Stimulated activated CD8-positive, alpha-beta memory T cell treated with anti-CD3 and anti-CD28 coated beads, Interleukin-7, amount 100 ng/mL, for 4 hours (primary cell): Measurements from ENCODE around the gene MYO5B.
"Not testable (repeated sequence)": the region's sequence is repeated elsewhere in the genome, so short reads cannot be mapped to it uniquely, and the experiment has no call there.

Experiments
- DNase-seq, 2 donors: peaks; one replicate each; pipeline ENCODE4 v3.0.0-alpha.2; 2020; ENCODE audit warnings: low read depth in 2 of 2

MYO5B gene

GRCh38 chr18:49835405-49835804 is 359.5 kb downstream of the MYO5B start:
- DNase-seq: no peak

GRCh38 chr18:49834258-49834657 is 360.7 kb downstream of the MYO5B start:
- DNase-seq: no peak

DNA sequence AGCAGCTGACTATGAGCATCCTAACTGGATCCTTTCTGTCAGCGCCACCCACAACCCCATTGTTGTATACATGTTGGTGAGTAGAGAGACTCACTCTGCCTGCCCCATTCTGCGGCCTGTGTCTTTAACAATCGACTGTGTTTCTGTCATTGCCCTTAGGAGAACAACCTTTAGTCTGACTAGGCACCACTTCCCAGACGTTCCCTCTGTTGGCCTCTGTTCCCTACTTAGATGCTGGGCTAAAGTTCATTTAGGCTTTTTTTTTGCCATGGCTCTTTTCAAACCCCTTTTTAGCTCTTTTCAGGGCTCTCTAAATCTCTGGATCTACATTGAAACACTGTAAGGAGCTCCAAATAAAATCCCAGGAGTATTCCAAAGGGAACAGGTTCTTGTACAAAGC is 361.1 kb downstream of the MYO5B start:
- no peak for DNase-seq

GRCh38 chr18:49832221-49832647 is 362.7 kb downstream of the MYO5B start:
- no peak for DNase-seq

- no peak for DNase-seq
These were observed 367.0 kb downstream of the MYO5B start for GRCh38 chr18:49827996-49828395.

GRCh38 chr18:49819823-49820671 is 374.9 kb downstream of the MYO5B start:
- DNase-seq: peak; percentile 9 to 17

DNA sequence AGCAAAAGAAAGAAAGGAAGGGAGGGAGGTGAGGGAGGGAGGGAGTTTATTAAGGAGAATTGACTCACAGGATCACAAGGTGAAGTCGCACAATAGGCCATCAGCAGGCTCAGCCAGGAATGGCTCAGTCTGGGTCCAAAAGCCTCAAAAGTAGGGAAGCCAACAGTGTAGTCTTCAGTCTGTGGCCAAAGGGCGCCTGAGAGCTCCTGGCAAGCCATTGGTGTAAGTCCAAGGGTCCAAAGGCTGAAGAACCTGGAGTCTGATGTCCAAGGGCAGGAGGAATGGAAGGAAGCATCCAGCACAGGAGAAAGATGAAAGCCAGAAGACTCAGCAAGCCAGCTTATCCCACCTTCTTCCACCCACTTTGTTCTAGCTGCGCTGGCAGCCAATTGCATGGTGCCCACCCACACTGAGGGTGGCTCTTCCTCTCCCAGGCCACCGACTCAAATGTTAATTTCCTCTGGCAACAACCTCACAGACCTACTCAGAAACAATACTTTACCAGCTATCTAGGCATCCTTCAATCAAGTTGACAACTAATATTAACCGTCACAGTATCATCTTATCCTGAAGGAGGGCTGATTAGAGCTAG is 375.8 kb downstream of the MYO5B start:
- DNase-seq: no peak

GRCh38 chr18:49817947-49818346 is 377.0 kb downstream of the MYO5B start:
- no peak for DNase-seq

- DNase-seq: no peak
These were observed 379.0 kb downstream of the MYO5B start for GRCh38 chr18:49815927-49816326.

DNA sequence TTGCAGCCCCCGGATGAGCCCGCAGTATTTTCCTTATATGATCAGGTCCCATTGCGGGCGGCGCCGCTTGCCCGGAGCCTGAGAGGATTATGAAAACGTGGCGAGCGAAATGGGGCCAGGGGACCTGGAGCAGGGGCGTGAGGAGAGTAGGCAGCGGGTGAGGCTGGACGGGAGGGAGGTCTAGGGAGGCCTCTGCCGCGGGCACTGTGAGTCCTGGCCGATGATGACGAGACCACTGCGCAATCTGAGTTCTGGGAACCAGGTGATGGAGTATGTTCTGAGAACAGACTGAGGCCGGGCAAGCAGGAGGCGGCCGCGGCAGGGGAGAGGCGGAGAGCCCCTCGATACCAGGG is 380.8 kb downstream of the MYO5B start:
- DNase-seq: peak; percentile 58 to 62

GRCh38 chr18:49813319-49814146 is 381.4 kb downstream of the MYO5B start, which contains the start of gene ACAA2:
Gene ACAA2 (minus strand): TSS chr18:49813533. CDS start chr18:49813484, 49 bp downstream.
- DNase-seq: peak; percentile 64 to 80

- no peak for DNase-seq
These were observed 382.0 kb downstream of the MYO5B start for GRCh38 chr18:49813069-49813318.

GRCh38 chr18:49812286-49813068 is 382.5 kb downstream of the MYO5B start:
- DNase-seq: no peak

DNA sequence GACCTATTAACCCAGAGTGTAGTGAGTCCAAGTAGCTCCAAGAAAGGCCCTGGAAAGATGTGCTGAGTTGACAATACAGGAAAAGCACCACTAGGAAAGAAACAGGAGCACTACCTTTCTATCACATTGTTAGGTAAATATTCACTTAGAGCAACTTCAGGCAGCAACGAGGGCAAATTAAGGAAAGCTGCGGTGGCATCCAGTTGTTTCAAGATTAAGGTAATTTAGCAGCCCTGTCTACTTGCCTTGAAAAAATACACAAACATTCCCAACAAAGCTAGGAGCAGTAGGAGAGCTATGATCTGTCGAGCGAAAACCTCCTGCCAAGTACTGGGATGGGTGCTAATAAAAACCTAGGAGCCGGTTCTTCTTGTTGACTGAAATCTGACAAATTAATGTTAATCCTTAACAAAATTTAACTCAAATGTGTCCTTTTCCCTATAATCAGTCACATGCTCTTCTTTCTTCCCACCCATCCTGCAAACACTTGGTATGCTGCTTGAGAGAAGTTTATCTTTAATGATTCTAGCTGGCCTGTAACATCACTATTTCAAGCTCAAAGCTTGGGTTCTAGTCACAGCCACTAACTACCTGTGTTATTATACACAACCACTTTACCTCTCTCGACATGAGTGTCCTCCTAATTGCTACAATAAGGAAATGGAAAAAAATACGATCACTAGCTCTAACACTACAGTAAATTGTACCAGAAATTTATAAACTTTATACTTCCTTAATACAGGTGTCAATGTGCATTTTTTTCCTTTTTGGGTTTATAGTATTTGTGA is 383.6 kb downstream of the MYO5B start:
- no peak for DNase-seq

DNA sequence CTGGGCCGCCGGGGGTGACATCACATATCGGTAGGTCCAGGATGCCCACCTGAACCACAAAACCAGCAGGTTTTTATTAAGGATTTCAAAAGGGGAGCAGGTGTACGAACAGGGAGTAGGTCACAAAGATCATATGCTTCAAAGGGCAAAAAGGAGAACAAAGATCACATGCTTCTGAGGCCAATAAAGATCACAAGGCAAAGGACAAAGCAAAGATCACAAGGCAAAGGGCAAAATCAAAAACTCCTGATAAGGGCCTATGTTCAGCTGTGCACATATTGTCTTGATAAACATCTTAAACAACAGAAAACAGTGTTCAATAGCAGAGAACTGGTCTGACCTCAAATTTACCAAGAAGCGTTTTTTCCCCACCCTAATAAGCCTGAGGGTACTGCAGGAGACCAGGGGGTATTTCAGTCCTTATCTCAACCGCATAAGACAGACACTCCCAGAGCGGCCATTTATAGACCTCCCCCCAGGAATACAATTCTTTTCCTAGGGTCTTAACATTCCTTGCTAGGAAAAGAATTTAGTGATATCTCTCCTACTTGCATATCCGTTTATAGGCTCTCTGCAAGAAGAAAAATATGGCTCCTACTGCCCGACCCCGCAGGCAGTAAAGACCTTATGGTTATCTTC is 386.3 kb downstream of the MYO5B start:
- DNase-seq: not testable (repeated sequence)

DNA sequence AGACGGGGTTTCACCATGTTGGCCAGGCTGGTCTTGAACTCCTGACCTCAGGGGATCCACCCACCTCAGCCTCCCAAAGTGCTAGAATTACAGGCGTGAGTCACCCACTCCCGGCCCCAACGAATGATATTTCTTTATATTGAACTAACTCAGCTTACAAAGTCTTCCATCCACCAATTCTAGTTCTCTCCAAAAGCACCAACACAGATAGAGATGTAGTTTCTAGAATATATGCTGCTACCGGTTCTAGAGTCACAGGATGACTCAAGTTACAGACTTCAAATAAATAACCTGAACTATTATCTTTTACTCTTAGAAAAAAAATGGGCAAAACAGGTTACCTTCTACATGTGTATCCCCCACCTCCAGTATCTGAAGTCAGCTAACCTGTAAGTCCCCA is 390.9 kb downstream of the MYO5B start:
- DNase-seq: no peak

GRCh38 chr18:49802623-49803022 is 392.3 kb downstream of the MYO5B start:
- DNase-seq: no peak

DNA sequence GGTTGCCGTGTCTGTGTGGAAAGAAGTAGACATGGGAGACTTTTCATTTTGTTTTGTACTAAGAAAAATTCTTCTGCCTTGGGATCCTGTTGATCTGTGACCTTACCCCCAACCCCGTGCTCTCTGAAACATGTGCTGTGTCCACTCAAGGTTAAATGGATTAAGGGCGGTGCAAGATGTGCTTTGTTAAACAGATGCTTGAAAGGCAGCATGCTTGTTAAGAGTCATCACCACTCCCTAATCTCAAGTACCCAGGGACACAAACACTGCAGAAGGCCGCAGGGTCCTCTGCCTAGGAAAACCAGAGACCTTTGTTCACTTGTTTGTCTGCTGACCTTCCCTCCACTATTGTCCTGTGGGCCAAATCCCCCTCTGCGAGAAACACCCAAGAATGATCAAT is 394.5 kb downstream of the MYO5B start:
- DNase-seq: not testable (repeated sequence)

- not testable (repeated sequence) for DNase-seq
These were observed 395.1 kb downstream of the MYO5B start for GRCh38 chr18:49799806-49800205.

GRCh38 chr18:49798001-49798400 is 396.9 kb downstream of the MYO5B start:
- no peak for DNase-seq
